Prostate gland (tissue), 2 donors: ENCODE results near the gene LINC00632.

Source experiments
- POLR2A ChIP-seq: fragments of 450-650 bp; IDR thresholded peaks from one replicate; pipeline ENCODE4 v1.6.1; 2016; ENCODE audit warnings: antibody characterized with exemption, mild to moderate bottlenecking
- TF ChIP-seq, protein P1 (sequence below), 4 experiments: fragments of 200-600 bp in 2 of 4; fragments of 450-650 bp in 2 of 4; sonication (generic) in 2 of 4; IDR thresholded peaks; 1 replicate in 3 of 4; 2 replicates in 1 of 4; pipeline ENCODE4 v1.5.1; 2016 to 2019; ENCODE audit warnings: antibody characterized with exemption in 4 of 4, mild to moderate bottlenecking in 2 of 4, moderate library complexity in 2 of 4

DNA sequence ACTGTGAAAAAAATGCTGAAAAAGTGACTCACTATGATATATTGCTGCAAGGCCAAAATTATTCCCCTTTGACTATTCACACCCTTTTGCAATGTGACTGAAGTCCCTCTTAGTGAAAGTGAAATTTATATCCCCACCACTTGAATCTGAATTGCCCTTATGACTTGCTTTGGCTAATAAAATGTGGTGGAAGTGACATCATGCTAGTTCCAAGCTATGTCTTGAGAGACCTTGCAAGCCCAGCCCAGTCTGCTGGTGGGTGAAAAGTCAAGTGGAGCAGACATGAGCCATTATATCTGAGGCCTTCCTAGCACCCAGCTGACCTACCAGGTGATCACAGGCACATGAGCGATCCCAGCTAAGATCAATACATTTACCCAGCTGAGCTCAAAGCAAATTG, 94.7 kb downstream of the LINC00632 start:
- TF ChIP-seq, protein P1, sequence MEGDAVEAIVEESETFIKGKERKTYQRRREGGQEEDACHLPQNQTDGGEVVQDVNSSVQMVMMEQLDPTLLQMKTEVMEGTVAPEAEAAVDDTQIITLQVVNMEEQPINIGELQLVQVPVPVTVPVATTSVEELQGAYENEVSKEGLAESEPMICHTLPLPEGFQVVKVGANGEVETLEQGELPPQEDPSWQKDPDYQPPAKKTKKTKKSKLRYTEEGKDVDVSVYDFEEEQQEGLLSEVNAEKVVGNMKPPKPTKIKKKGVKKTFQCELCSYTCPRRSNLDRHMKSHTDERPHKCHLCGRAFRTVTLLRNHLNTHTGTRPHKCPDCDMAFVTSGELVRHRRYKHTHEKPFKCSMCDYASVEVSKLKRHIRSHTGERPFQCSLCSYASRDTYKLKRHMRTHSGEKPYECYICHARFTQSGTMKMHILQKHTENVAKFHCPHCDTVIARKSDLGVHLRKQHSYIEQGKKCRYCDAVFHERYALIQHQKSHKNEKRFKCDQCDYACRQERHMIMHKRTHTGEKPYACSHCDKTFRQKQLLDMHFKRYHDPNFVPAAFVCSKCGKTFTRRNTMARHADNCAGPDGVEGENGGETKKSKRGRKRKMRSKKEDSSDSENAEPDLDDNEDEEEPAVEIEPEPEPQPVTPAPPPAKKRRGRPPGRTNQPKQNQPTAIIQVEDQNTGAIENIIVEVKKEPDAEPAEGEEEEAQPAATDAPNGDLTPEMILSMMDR (IDR thresholded peaks at IDR 0.05) = no peak
- no peak for TF ChIP-seq POLR2A
